ENCODE data around the gene CSMD2.

The CSMD2 gene

DNA sequence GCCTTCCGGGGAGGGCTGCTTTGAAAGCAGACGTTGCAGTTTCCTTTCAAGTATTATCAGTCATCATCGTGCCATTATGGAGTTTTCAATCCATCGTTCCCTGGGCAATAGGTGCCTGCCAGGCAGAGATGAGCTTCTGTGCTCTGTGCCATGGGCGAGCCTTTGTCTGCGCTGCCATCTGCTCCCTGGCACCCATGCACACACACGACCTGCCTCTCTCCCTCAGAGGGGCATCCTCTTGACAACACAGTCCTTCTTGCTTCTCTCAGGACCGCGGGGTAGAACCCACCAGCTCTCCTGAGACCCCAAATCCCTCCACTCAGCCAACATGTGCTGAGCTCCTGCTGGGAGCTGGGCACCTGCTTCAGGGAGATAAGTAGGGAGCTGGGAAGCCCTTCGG lies 151.9 kb downstream of the CSMD2 start:
- no peak for ATAC-seq (ENCODE audit: insufficient read depth, low read depth)
- Histone ChIP-seq H3K9me3 (ENCODE audit: insufficient read depth, low read length, severe bottlenecking) (no peaks in the 10 kb centered on the region), H3K27ac (ENCODE audit: low read length) (no peak overlapping the region), H3K79me2 (ENCODE audit: insufficient read depth, low read length) (no peaks in the 10 kb centered on the region), H3K4me1 (ENCODE audit: insufficient read depth, low read length) (no peaks in the 10 kb centered on the region), H4K20me1 (ENCODE audit: insufficient read depth, low read length) (no peaks in the 10 kb centered on the region), H3K36me3 (ENCODE audit: insufficient read depth, low read length) (no peaks in the 10 kb centered on the region), H3K4me3 (ENCODE audit: low read depth in 1 of 2, low read length in 2 of 2) (no peak overlapping the region), H2AFZ (ENCODE audit: low read depth, low read length) (no peak overlapping the region), H3K27me3 (ENCODE audit: insufficient read depth, low read length, poor library complexity) (peaks cover 4% of the 10 kb centered on the region), H3K9ac (ENCODE audit: low read depth, low read length) (no peak overlapping the region), H3K4me2 (ENCODE audit: insufficient read depth, low read length) (no peak overlapping the region)
- no peak for TF ChIP-seq EZH2 (IDR thresholded peaks at IDR 0.05; ENCODE audit: borderline replicate concordance, low read depth, low read length, severe bottlenecking)
- DNase-seq: no peak

DNA sequence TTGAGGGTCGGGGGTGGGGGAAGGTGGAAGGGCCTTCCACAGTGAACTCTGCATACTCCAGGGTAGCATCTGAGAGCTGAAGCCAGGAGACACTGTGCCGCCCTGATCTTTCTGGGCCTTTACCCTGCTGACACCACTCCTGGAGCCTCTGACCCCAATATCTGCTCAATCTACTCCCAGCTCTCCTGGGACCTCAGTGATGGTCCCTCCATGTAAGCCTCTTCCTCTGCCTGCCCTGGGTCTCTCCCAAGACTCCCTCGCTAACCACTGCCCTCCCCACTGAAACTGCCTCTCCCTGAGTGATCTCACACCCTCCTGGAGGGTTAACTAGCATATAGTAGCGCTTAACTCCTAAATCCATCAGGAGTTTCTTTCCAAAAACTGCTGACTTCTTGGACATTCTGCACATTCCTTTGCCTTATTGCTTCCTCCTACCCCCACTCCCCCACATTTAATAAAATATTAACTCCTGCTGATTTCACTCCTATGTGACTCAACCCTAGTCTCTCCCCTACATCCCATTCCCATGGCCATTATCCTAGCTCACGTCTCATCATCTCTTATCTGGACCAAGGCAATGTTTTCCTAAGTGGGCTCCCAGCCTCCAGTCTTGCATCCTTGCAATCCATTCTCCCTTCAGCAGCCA lies 155.6 kb downstream of the CSMD2 start:
- H3K27me3 ChIP-seq (ENCODE audit: insufficient read depth, low read length, poor library complexity): peaks cover 6% of the 10 kb centered on the region
- H3K9ac ChIP-seq (ENCODE audit: low read depth, low read length): no peak overlapping the region
- TF ChIP-seq EZH2 (IDR thresholded peaks at IDR 0.05; ENCODE audit: borderline replicate concordance, low read depth, low read length, severe bottlenecking): no peak
- TF ChIP-seq, protein P1, sequence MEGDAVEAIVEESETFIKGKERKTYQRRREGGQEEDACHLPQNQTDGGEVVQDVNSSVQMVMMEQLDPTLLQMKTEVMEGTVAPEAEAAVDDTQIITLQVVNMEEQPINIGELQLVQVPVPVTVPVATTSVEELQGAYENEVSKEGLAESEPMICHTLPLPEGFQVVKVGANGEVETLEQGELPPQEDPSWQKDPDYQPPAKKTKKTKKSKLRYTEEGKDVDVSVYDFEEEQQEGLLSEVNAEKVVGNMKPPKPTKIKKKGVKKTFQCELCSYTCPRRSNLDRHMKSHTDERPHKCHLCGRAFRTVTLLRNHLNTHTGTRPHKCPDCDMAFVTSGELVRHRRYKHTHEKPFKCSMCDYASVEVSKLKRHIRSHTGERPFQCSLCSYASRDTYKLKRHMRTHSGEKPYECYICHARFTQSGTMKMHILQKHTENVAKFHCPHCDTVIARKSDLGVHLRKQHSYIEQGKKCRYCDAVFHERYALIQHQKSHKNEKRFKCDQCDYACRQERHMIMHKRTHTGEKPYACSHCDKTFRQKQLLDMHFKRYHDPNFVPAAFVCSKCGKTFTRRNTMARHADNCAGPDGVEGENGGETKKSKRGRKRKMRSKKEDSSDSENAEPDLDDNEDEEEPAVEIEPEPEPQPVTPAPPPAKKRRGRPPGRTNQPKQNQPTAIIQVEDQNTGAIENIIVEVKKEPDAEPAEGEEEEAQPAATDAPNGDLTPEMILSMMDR (IDR thresholded peaks at IDR 0.05; ENCODE audit: borderline replicate concordance, extremely low read depth, low read length, poor library complexity, severe bottlenecking): no peak
- H3K79me2 ChIP-seq (ENCODE audit: insufficient read depth, low read length): no peaks in the 10 kb centered on the region
- H3K27ac ChIP-seq (ENCODE audit: low read length): no peak overlapping the region
- no peaks in the 10 kb centered on the region for H3K36me3 ChIP-seq (ENCODE audit: insufficient read depth, low read length)
- H2AFZ ChIP-seq (ENCODE audit: low read depth, low read length): no peak overlapping the region
- no peaks in the 10 kb centered on the region for H3K4me1 ChIP-seq (ENCODE audit: insufficient read depth, low read length)
- no peak overlapping the region for H3K4me3 ChIP-seq (ENCODE audit: low read depth in 1 of 2, low read length in 2 of 2)
- no peaks in the 10 kb centered on the region for H4K20me1 ChIP-seq (ENCODE audit: insufficient read depth, low read length)
- H3K4me2 ChIP-seq (ENCODE audit: insufficient read depth, low read length): no peak overlapping the region
- H3K9me3 ChIP-seq (ENCODE audit: insufficient read depth, low read length, severe bottlenecking): no peaks in the 10 kb centered on the region
- DNase-seq (no peak), ATAC-seq (ENCODE audit: insufficient read depth, low read depth) (no peak)

DNA sequence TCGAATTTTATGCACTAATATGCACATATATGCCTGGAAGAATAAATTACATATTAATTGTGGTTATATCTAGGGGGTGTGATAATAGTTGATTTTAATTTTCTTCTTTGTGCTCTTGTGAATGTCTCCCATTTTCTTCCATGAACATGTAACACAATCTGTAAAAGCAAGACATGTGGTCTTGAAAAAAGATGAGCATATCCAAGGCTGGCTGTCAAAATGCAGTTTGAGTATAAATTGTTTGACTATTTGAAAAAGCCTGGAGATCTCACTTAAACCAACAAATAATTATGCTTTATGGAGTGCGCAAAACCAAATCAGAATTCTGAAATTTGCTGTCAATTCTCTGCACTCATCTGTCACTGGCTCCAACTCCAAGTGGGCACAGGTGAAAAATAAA lies 157.3 kb downstream of the CSMD2 start:
- Histone ChIP-seq H4K20me1 (ENCODE audit: insufficient read depth, low read length) (no peaks in the 10 kb centered on the region), H3K36me3 (ENCODE audit: insufficient read depth, low read length) (no peaks in the 10 kb centered on the region)
- TF ChIP-seq, protein P1 (IDR thresholded peaks at IDR 0.05; ENCODE audit: borderline replicate concordance, extremely low read depth, low read length, poor library complexity, severe bottlenecking): no peak
- no peak for TF ChIP-seq EZH2 (IDR thresholded peaks at IDR 0.05; ENCODE audit: borderline replicate concordance, low read depth, low read length, severe bottlenecking)

DNA sequence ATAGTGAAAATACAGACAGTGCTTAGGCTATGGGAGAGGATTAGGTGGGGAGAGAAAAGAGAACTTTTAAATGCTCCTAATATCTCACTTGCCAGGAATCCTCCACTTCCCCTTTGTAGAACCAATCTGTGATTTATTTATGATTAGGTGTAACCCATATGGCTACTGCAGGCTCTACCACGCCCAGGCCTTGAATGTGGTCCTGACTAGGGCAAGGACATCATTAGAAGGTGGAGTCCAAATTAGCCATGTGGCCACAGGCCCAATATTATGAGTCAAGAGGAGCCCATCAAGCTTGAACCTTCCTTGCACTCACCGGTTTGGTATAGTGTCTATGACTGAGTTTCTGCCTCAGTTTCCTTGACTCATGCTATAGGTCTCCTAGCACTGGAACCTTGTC lies 159.7 kb downstream of the CSMD2 start:
- no peak overlapping the region for H3K9ac ChIP-seq (ENCODE audit: low read depth, low read length)
- H2AFZ ChIP-seq (ENCODE audit: low read depth, low read length): no peak overlapping the region
- DNase-seq (no peak), ATAC-seq (ENCODE audit: insufficient read depth, low read depth) (no peak)
- H3K4me3 ChIP-seq (ENCODE audit: low read depth in 1 of 2, low read length in 2 of 2): no peak overlapping the region
- H3K4me1 ChIP-seq (ENCODE audit: insufficient read depth, low read length): no peaks in the 10 kb centered on the region
- H3K36me3 ChIP-seq (ENCODE audit: insufficient read depth, low read length): no peaks in the 10 kb centered on the region
- H3K4me2 ChIP-seq (ENCODE audit: insufficient read depth, low read length): no peak overlapping the region
- H3K27ac ChIP-seq (ENCODE audit: low read length): no peak overlapping the region
- no peaks in the 10 kb centered on the region for H4K20me1 ChIP-seq (ENCODE audit: insufficient read depth, low read length)
- TF ChIP-seq, protein P1 (IDR thresholded peaks at IDR 0.05; ENCODE audit: borderline replicate concordance, extremely low read depth, low read length, poor library complexity, severe bottlenecking): no peak
- no peak for TF ChIP-seq EZH2 (IDR thresholded peaks at IDR 0.05; ENCODE audit: borderline replicate concordance, low read depth, low read length, severe bottlenecking)
- peaks cover 6% of the 10 kb centered on the region for H3K27me3 ChIP-seq (ENCODE audit: insufficient read depth, low read length, poor library complexity)
- H3K9me3 ChIP-seq (ENCODE audit: insufficient read depth, low read length, severe bottlenecking): no peaks in the 10 kb centered on the region
- no peaks in the 10 kb centered on the region for H3K79me2 ChIP-seq (ENCODE audit: insufficient read depth, low read length)

More for the DNA sequence above, 157.3 kb downstream of the CSMD2 start:
- Histone ChIP-seq H3K4me3 (ENCODE audit: low read depth in 1 of 2, low read length in 2 of 2) (no peak overlapping the region), H2AFZ (ENCODE audit: low read depth, low read length) (no peak overlapping the region), H3K9ac (ENCODE audit: low read depth, low read length) (no peak overlapping the region), H3K27ac (ENCODE audit: low read length) (no peak overlapping the region), H3K27me3 (ENCODE audit: insufficient read depth, low read length, poor library complexity) (peaks cover 6% of the 10 kb centered on the region), H3K9me3 (ENCODE audit: insufficient read depth, low read length, severe bottlenecking) (no peaks in the 10 kb centered on the region), H3K4me2 (ENCODE audit: insufficient read depth, low read length) (no peak overlapping the region), H3K79me2 (ENCODE audit: insufficient read depth, low read length) (no peaks in the 10 kb centered on the region), H3K4me1 (ENCODE audit: insufficient read depth, low read length) (no peaks in the 10 kb centered on the region)
- no peak for ATAC-seq (ENCODE audit: insufficient read depth, low read depth)
- DNase-seq: no peak
